NCI-H526 (cell line): Measurements from ENCODE around the gene LRRFIP1.
"Not testable (repeated sequence)": the region's sequence is repeated elsewhere in the genome, so short reads cannot be mapped to it uniquely, and the experiment has no call there.

Experiments used
- DNase-seq, 2 experiments: peaks; one replicate each; lab custom pipeline; 2025; lab: John Stamatoyannopoulos, UW

LRRFIP1 gene

GRCh38 chr2:237597196-237598145, 29.9 kb upstream of the LRRFIP1 start:
- no peak for DNase-seq

GRCh38 chr2:237598468-237599208, 28.7 kb upstream of the LRRFIP1 start:
- DNase-seq = no peak

- no peak for DNase-seq
Measured at GRCh38 chr2:237599465-237600110, 27.8 kb upstream of the LRRFIP1 start.

GRCh38 chr2:237600205-237600846, 27.1 kb upstream of the LRRFIP1 start:
- DNase-seq = no peak

- no peak for DNase-seq
Measured at GRCh38 chr2:237601453-237602116, 25.8 kb upstream of the LRRFIP1 start.

GRCh38 chr2:237602409-237602808, 25.0 kb upstream of the LRRFIP1 start:
- DNase-seq = no peak

GRCh38 chr2:237603049-237603717, 24.2 kb upstream of the LRRFIP1 start:
- DNase-seq = no peak

- no peak for DNase-seq
Measured at GRCh38 chr2:237603718-237604362, 23.5 kb upstream of the LRRFIP1 start.

- no peak for DNase-seq
Measured at GRCh38 chr2:237604391-237604790, 23.0 kb upstream of the LRRFIP1 start.

GRCh38 chr2:237604960-237605359, 22.4 kb upstream of the LRRFIP1 start:
- DNase-seq = peak in 1 of 2 experiments; percentile 51

GRCh38 chr2:237606522-237606921, 20.9 kb upstream of the LRRFIP1 start:
- DNase-seq = not testable (repeated sequence)

GRCh38 chr2:237612527-237613357, 14.6 kb upstream of the LRRFIP1 start:
- no peak for DNase-seq

- DNase-seq = no peak
Measured at GRCh38 chr2:237613679-237614078, 13.7 kb upstream of the LRRFIP1 start.

GRCh38 chr2:237614151-237614720, 13.2 kb upstream of the LRRFIP1 start:
- DNase-seq = no peak

GRCh38 chr2:237615631-237616249, 11.6 kb upstream of the LRRFIP1 start:
- no peak for DNase-seq

- DNase-seq = no peak
Measured at GRCh38 chr2:237616373-237616733, 11.0 kb upstream of the LRRFIP1 start.

GRCh38 chr2:237616734-237617586, 10.4 kb upstream of the LRRFIP1 start:
- no peak for DNase-seq

GRCh38 chr2:237617587-237617982, 9.8 kb upstream of the LRRFIP1 start:
- no peak for DNase-seq
